K562 (cell line): ENCODE measurements around the gene SYNGR3. TPM values are rescaled to one million over a fixed set of nuclear protein-coding genes. Genes with fewer than 3 reads are reported as not detected.

Source experiments
- ATF1 ChIP-seq, 2 experiments: fragments of 450-650 bp in 1 of 2; IDR thresholded peaks; 2 replicates each; pipeline ENCODE4 v1.6.1; 2016; ENCODE audit warnings: missing compliant biosample characterization in 1 of 2, missing genetic modification characterization in 1 of 2
- CHD1 ChIP-seq: fragments of 200-600 bp; sonication (generic); IDR thresholded peaks from one replicate; pipeline ENCODE4 v1.6.1; 2012; ENCODE audit warnings: mild to moderate bottlenecking, moderate library complexity, low read length, inconsistent platforms
- E2F6 ChIP-seq, 2 experiments: IDR thresholded peaks; 2 replicates each; pipeline ENCODE4 v1.6.1; 2011; ENCODE audit warnings: borderline replicate concordance in 1 of 2, control low read depth in 1 of 2, low read depth in 1 of 2, low read length in 1 of 2, mild to moderate bottlenecking in 1 of 2, mixed read lengths in 1 of 2, moderate library complexity in 1 of 2; ENCODE audit not compliant: insufficient read depth in 1 of 2, insufficient read length in 1 of 2, poor library complexity in 1 of 2, severe bottlenecking in 1 of 2; ENCODE audit errors: extremely low read depth in 1 of 2
- GTF2B ChIP-seq: IDR thresholded peaks from 2 replicates; pipeline ENCODE4 v1.6.1; 2011; ENCODE audit not compliant: insufficient read length; ENCODE audit errors: extremely low read depth
- HDAC1 ChIP-seq, 2 experiments: fragments of 450-650 bp; IDR thresholded peaks; 2 replicates each; pipeline ENCODE4 v1.6.1; 2016 to 2017; ENCODE audit warnings: inconsistent platforms in 1 of 2, mild to moderate bottlenecking in 1 of 2, moderate library complexity in 1 of 2
- HNRNPL ChIP-seq: fragments of 200-400 bp; formaldehyde crosslinking; IDR thresholded peaks from 2 replicates; pipeline ENCODE4 v1.6.1; 2017; ENCODE audit warnings: low read depth, mild to moderate bottlenecking, low read length
- HNRNPLL ChIP-seq: fragments of 200-400 bp; formaldehyde crosslinking; IDR thresholded peaks from 2 replicates; pipeline ENCODE4 v1.6.1; 2017; ENCODE audit warnings: low read length, low read depth, mild to moderate bottlenecking; ENCODE audit not compliant: poor library complexity, severe bottlenecking
- HSF4 ChIP-seq: fragments of 250-450 bp; sonication (Bioruptor Pico); IDR thresholded peaks from 2 replicates; pipeline ENCODE4 v2.1.2; 2022; ENCODE audit warnings: mild to moderate bottlenecking, moderate library complexity, borderline replicate concordance
- LCOR ChIP-seq: sonication (generic); formaldehyde crosslinking; IDR thresholded peaks from 2 replicates; pipeline ENCODE4 v1.8.0; 2022; ENCODE audit warnings: mild to moderate bottlenecking, missing genetic modification reagents
- MAFF ChIP-seq: IDR thresholded peaks from 2 replicates; pipeline ENCODE4 v1.6.1; 2012; ENCODE audit warnings: low read length, improper control_type of control experiment
- NFIC ChIP-seq: fragments of 450-650 bp; IDR thresholded peaks from 2 replicates; pipeline ENCODE4 v1.6.1; 2017; ENCODE audit warnings: mild to moderate bottlenecking, inconsistent platforms
- NKRF ChIP-seq: fragments of 450-650 bp; IDR thresholded peaks from 2 replicates; pipeline ENCODE4 v1.6.1; 2016; ENCODE audit warnings: borderline replicate concordance
- NR2C2 ChIP-seq, 2 experiments: fragments of 200-800 bp in 1 of 2; sonication (Bioruptor generic) in 1 of 2; sonication (generic) in 1 of 2; formaldehyde crosslinking in 1 of 2; IDR thresholded peaks; 2 replicates each; pipeline versions ENCODE4 v1.6.1 to v1.8.0; 2016 to 2022; ENCODE audit warnings: mild to moderate bottlenecking in 1 of 2, missing compliant biosample characterization in 1 of 2, missing genetic modification characterization in 1 of 2, missing genetic modification reagents in 1 of 2
- PHF20 ChIP-seq: fragments of 450-650 bp; IDR thresholded peaks from 2 replicates; pipeline ENCODE4 v1.6.1; 2018; ENCODE audit not compliant: partially characterized antibody
- POLR2A ChIP-seq: fragments of 450-650 bp; conservative IDR thresholded peaks from 2 replicates; pipeline ENCODE4 v1.6.1; 2016
- PTBP1 ChIP-seq: fragments of 200-400 bp; formaldehyde crosslinking; IDR thresholded peaks from 2 replicates; pipeline ENCODE4 v1.6.1; 2017; ENCODE audit warnings: low read depth, low read length
- SAFB ChIP-seq: fragments of 200-400 bp; formaldehyde crosslinking; IDR thresholded peaks from 2 replicates; pipeline ENCODE4 v1.6.1; 2017; ENCODE audit warnings: low read depth, low read length, borderline replicate concordance
- SUPT5H ChIP-seq: fragments of 450-650 bp; IDR thresholded peaks from 2 replicates; pipeline ENCODE4 v1.6.1; 2016
- TAF1 ChIP-seq: IDR thresholded peaks from 2 replicates; pipeline ENCODE4 v1.6.1; 2011; ENCODE audit warnings: mild to moderate bottlenecking, low read length, moderate library complexity; ENCODE audit not compliant: insufficient read depth, control insufficient read depth, severe bottlenecking; ENCODE audit errors: extremely low read depth
- TBP ChIP-seq: optimal IDR thresholded peaks from 2 replicates; pipeline ENCODE3; 2011; ENCODE audit warnings: low read depth, low read length, improper control_type of control experiment
- TRIM24 ChIP-seq, 2 experiments: fragments of 450-650 bp; IDR thresholded peaks; 2 replicates each; pipeline ENCODE4 v1.6.1; 2016
- ZNF551 ChIP-seq: fragments of 250-450 bp; sonication (Bioruptor Pico); IDR thresholded peaks from 2 replicates; pipeline ENCODE4 v1.5.0; 2021; ENCODE audit warnings: mild to moderate bottlenecking, moderate library complexity
- ZNF75A ChIP-seq: fragments of 450-650 bp; formaldehyde crosslinking; IDR thresholded peaks from 2 replicates; pipeline ENCODE4 v1.4.0; 2020; ENCODE audit warnings: mild to moderate bottlenecking
- polyA plus RNA-seq, 8 experiments: library from polyadenylated mRNA; depleted of rRNA in 4 of 8; stranded (reverse) in 5 of 8; unstranded in 3 of 8; fragments of >200 nt; fragmentation: Nextera tagmentation in 2 of 8; fragmentation: Illumina TruSeq in 1 of 8; extraction: Ambion mirVana in 2 of 8; extraction: Trizol in 1 of 8; gene quantifications; 2 replicates each; pipeline versions ENCODE4 v1.2.1 to v1.2.3, GENCODE V29; 2011 to 2014; ENCODE audit warnings: inconsistent platforms in 1 of 8, missing spikeins in 1 of 8
- total RNA-seq, 7 experiments: library from RNA; depleted of rRNA in 6 of 7; stranded (reverse); fragments of >200 nt in 6 of 7; fragmentation: Illumina TruSeq in 2 of 7; extraction: Trizol in 2 of 7; gene quantifications; 2 replicates each; pipeline versions ENCODE4 v1.2.1 to v1.2.3, GENCODE V29; 2011 to 2021; ENCODE audit warnings: low replicate concordance in 1 of 7

The SYNGR3 gene
- total and polyA plus RNA-seq, 9 of the 15 experiments (the other 6 are each of a cell fraction or from before 2014, with no cell fraction given), result 3.7 to 69.2 (median 36.3) TPM

GRCh38 chr16:1991948-1992703, 2.4 kb downstream of the SYNGR3 start (continued):
- no peak for TF ChIP-seq ATF1 (CRISPR knock-in tag; IDR thresholded peaks at IDR 0.05)
- TF ChIP-seq ATF1 (tag; IDR thresholded peaks at IDR 0.05), result peak; percentile 41; the same call in 1 of the 2 replicates
- TF ChIP-seq NFIC, result 0 out of 2 replicates have a peak, but pooled peaks have one; percentile 8
- TF ChIP-seq E2F6 (IDR thresholded peaks at IDR 0.05; ENCODE audit: borderline replicate concordance in 1 of 2, extremely low read depth in 1 of 2, insufficient read depth in 1 of 2, insufficient read length in 1 of 2, low read depth in 1 of 2, low read length in 1 of 2, poor library complexity in 1 of 2, severe bottlenecking in 1 of 2), result peak; percentile 96 to 98
- TF ChIP-seq ZNF551 (CRISPR knock-in tag), result no peak
- TF ChIP-seq MAFF, result no peak
- TF ChIP-seq ZNF75A (CRISPR knock-in tag), result no peak
- TF ChIP-seq TBP, result peak; percentile 25
- no peak for TF ChIP-seq NKRF
- TF ChIP-seq CHD1, result peak; percentile 63
- TF ChIP-seq PTBP1, result 0 out of 2 replicates have a peak, but pooled peaks have one; percentile 54
- TF ChIP-seq GTF2B, result no peak
- peak; percentile 25 for TF ChIP-seq TAF1
- TF ChIP-seq SAFB, result 0 out of 2 replicates have a peak, but pooled peaks have one; percentile 50
- TF ChIP-seq HNRNPLL, result peak; percentile 30
- peak; percentile 73 for TF ChIP-seq POLR2A
- no peak for TF ChIP-seq HSF4 (CRISPR knock-in tag)
- TF ChIP-seq PHF20, result peak; percentile 80
- no peak for TF ChIP-seq HNRNPL
- peak in 1 of 2 experiments; percentile 78; a peak in 2 of 4 replicates for TF ChIP-seq HDAC1 (IDR thresholded peaks at IDR 0.05)
- no peak for TF ChIP-seq TRIM24 (IDR thresholded peaks at IDR 0.05)
- 0 out of 2 replicates have a peak, but pooled peaks have one; percentile 48 for TF ChIP-seq LCOR (CRISPR knock-in tag)
- peak; percentile 83 for TF ChIP-seq NR2C2 (CRISPR knock-in tag; IDR thresholded peaks at IDR 0.05)
- no peak; the same call in 1 of the 2 replicates for TF ChIP-seq NR2C2 (tag; IDR thresholded peaks at IDR 0.05)
- peak; percentile 63 for TF ChIP-seq SUPT5H
